ENCODE results near the gene ZNF92.
"Not testable (repeated sequence)": the region's sequence is repeated elsewhere in the genome, so short reads cannot be mapped to it uniquely, and the experiment has no call there.

Gene ZNF92

DNA sequence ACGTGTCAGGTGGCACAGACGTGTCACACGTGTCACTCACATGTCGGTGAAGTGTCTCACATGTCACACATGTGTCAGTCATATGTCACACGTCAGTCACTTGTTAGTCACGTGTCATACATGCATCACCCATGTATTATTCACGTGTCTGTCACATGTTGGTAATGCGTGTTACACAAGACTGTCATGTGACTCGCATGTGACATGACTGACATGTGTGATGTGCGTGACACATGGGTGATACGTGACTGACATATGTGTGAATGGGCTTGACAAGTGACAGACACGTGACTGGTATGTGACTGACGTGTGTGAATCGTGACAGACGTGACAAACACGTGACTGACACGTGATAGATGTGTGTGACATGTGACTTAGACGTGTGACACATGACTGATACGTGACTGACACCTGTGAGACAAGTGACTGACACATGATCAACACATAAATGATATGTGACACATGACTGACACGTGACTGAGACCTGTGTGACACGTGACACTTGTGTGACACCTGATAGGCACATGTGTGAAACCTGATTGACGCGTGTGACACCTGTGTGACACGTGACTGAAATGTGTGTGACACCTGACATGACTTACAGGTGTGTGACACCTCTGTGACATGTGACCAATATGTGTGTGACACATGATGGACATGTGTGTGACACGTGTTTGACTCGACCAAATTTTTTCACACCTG is 56.1 kb downstream of the ZNF92 start:
- no peak for DNase-seq (ENCODE audit: low spot score)

DNA sequence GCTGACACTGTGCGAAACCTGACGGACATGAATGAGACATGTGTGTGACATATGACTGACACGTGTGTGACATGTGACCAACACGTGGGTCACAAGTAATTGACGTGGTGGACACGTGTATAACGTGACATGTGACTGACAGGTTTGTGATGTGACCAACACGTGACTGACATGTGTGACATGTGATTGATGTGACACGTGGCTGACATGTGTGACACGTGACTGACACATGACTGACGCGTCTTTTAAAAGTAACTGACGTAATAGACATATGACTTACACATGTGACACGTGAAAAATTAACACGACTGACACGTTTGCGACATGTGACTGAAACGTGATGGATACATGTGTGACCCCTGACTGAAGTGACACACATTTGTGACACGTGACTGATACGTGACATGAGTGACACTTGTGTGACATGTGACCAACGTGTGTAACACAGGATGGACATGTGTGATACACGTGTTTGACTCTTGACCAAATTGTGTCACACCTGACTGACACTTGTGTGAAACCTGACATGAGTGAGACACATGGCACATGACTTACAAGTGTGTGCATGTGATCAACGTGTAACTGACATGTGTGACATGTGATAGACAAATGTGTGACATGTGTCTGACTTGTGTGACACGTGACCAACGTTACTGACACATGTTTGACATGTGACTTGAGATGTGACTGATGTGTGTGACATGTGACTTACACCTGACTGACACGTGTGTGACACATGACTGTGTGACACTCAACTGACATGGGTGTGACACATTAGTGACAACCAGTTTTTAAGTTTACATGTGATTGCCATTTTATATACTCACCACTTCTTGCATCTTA is 56.9 kb downstream of the ZNF92 start:
- DNase-seq (ENCODE audit: low spot score): no peak

DNA sequence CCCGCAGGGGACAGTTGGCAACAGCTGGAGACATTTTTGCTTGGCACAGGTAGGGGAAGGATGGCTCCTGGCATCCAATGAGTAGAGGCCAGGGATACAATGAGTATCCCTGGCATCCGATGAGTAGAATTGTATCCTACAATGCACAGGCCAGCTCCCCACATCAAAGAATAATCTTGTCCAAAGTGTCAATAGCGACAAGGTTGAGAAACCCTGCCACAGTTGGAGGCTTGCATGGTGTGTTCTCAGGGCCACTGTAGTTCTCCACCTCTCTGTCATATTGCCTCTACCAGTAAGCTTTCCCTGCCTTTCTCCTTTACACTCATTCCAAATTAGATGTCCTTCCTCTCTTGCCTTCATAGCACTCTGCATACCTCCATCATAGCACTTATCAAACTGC is 60.7 kb downstream of the ZNF92 start:
- DNase-seq (ENCODE audit: low spot score): no peak

DNA sequence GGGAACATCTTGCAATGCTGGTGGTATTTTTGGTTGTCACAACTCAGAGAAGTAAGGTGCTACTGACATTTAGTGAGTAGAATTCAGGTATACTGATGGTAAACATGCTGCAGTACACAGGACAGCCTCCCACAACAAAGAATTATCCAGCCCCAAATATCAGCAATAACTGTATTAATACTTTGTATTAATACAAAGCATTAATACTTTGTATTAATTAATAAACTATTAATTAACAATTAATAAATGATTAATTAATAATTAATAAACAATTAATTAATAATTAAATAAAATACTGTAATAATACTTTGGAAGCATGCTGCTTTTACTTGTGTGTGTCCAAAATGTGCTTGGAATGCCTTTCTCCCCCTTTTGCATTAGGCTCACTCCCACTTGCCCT is 62.5 kb downstream of the ZNF92 start:
- no peak for DNase-seq (ENCODE audit: low spot score)

DNA sequence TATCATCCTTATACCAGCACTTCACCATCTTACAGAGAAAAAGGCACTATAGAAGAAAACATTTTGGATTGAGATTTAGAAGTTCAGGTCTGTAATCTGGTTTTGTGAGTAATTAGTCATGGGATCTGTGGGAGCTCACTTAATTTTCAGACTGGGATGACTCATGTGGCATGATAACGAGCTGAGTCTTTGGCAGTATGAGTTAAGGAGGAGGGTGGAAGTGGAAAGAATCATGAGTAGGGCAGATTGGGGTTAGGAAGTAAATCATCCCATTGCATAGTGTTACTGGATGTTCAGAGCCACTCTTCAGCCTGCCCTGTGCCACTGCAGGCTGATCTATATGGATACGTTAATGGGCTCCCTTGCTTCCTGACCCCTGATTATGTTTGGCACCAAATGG is 64.9 kb downstream of the ZNF92 start:
- DNase-seq (ENCODE audit: low spot score): no peak

DNA sequence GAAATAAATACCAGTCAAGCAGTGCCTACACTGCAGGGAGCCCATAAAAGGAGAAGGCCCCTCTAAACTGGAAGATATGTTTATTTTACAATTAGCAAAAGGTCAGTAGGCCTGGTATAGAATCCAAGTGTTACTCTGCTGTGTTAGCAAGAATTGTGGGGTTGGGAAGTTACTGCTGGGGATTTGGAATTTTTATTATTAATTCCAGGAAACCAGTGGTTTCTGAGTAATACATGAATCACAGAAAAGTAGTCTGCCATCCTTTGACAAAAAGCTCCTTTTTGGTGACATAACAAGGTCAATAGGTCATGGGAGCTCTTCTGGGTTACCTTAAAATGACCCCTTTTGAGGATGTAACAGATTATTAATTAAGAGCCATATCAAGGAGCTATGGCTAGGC is 67.4 kb downstream of the ZNF92 start:
- no peak for DNase-seq (ENCODE audit: low spot score)

DNA sequence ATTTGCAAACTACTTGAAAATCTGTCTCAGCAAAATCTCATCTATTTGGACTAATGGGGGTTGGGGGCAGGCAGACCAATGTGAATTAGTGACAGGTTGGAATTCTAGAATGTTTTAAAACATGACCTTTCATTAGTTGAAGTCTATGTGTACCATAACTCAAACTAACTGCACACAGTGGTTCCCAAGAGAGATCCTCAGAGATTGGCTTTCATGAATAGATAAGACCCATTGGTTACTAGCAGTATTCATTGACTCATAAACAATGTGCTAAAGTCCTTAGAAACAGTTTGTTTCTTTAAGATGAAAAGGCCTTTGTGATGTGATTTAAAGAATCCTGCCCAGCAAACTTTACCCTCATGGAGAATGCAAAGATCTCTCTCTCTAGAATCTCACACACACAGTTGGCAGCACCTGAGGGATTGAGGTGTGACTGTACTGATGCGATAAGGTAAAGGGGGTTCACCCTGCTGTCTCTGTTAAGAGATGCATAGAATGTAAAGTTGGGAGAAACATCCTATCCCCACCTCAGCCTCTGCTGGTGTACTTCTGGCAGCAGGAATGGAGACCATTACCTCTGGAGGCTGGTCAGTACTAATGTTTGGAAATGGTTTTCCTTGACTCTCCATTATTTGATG is 70.7 kb downstream of the ZNF92 start:
- DNase-seq (ENCODE audit: low spot score): no peak

DNA sequence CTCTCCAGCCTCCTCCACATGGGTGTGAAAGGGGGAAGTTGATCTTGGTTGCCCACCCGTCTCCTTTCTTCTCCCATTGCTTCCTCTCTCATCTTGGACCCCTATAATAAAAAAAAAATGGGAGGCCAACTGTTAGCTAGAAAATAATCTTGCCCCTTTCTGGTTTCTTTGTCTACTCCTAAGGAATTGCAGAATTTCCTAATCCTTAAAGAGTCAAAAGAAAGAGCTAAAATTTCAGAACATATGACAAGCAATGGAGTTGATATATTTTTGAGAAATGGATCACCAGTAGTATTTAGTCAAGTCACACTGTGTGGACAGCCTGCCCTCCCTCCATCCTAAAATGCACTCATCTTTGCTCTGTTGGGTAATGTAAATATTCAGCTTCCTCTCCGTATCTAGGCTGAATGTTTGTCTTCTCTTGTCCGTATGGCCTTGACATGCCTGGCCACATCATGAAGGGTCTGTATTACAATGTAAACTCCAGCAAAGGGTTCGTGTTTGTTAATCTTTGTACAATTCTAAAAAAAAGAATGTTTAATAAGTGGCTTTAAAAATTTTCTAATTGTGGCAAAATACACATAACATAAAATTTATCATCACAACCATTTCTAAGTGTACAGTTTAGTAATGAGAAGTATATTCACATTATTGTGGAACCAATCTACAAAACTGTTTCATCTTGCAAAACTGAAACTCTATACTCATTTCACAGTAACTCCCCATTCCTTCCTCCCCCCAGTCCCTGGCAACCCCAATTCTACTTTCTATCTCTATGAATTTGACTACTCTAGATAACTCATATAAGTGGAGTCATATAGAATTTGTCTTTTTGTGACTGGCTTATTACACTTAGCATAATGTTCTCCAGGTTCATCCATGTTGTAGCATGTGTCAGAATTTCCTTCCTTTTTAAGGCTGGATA is 71.5 kb downstream of the ZNF92 start:
- no peak for DNase-seq (ENCODE audit: low spot score)

DNA sequence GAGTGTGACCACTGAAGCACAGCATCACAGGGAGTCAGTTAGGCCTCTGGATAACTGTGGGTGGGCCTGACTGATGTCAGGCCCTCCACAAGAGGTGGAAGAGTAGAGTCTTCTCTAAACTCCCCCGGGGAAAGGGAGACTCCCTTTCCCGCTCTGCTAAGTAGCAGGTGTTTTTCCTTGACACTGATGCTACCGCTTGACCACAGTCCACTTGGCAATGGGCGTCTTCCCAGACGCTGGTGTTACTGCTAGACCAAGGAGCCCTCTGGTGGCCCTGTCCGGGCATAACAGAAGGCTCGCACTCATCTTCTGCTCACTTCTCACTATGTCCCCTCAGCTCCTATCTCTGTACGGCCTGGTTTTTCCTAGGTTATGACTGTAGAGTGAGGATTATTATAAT is 73.4 kb downstream of the ZNF92 start:
- not testable (repeated sequence) for DNase-seq (ENCODE audit: low spot score)

DNA sequence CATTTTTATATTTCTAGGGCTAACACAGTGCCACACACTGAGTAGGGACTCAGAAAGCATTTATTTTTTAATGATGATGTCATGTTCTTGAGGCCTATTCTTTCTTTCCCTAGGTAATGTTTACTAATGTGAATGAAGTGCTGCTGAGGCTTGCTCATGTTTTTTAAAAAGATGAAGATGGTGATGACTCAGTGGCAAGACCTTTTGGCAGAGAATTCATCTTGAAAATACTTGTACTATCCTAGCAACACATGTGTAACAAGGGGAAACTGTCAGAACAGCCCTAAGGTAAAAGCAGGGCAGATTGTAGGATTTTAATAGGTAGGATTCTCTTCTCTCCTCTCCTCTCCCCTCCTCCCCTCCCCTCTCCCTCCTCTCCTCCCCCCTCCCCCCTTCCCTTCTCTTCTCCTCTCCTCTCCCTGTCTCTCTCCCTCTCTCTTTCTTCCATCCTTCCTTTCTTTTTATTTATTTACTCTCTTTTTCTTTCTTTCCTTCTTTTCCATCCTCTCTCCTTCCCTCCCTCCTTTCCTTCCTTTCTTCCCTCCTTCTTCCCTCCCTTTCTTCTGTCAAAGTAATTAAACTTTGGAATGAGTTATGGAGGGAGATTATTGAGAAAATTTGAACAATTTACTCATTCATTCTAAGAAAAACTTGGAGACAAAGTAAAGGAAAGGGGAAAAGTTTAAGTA is 75.3 kb downstream of the ZNF92 start:
- DNase-seq (ENCODE audit: low spot score): no peak

DNA sequence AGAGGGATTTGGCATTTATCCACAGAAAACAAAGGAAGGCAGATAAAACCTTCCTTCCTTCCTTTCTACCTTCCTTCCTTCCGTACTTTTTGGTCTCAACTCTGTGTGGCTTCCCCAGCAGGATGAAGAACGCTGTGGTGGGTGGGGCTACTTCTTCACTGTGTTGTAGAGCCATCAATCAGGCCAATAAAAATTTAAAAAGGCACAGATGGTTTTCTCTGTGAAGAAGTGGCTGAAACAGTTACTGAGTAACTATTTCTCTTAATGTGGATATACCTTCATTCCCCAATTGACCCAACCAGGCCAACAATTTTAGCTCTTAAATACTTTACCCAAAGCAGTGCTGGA is 75.8 kb downstream of the ZNF92 start:
- DNase-seq (ENCODE audit: low spot score): no peak
